Stimulated activated naive CD8-positive, alpha-beta T cell treated with anti-CD3 and anti-CD28 coated beads, Interleukin-15, Interleukin-2, amounts not matched to agents 100 ng/mL and 50 ng/mL, for 24 hours (primary cell): ENCODE data around the gene AKAP6.

Source experiments
- H3K27ac Mint-ChIP-seq: one replicate; pipeline ENCODE4 v1.8.0; 2021; ENCODE audit warnings: mild to moderate bottlenecking, mixed read lengths
- H3K27me3 Mint-ChIP-seq: one replicate; pipeline ENCODE4 v1.8.0; 2021; ENCODE audit warnings: mixed read lengths
- H3K36me3 Mint-ChIP-seq: one replicate; pipeline ENCODE4 v1.8.0; 2021; ENCODE audit warnings: low read depth, mixed read lengths
- H3K4me1 Mint-ChIP-seq: one replicate; pipeline ENCODE4 v1.8.0; 2021; ENCODE audit warnings: low read depth, mixed read lengths
- H3K4me3 Mint-ChIP-seq: one replicate; pipeline ENCODE4 v1.8.0; 2021; ENCODE audit warnings: mild to moderate bottlenecking, mixed read lengths
- H3K9me3 Mint-ChIP-seq: one replicate; pipeline ENCODE4 v1.8.0; 2021; ENCODE audit warnings: mixed read lengths

AKAP6 gene

DNA sequence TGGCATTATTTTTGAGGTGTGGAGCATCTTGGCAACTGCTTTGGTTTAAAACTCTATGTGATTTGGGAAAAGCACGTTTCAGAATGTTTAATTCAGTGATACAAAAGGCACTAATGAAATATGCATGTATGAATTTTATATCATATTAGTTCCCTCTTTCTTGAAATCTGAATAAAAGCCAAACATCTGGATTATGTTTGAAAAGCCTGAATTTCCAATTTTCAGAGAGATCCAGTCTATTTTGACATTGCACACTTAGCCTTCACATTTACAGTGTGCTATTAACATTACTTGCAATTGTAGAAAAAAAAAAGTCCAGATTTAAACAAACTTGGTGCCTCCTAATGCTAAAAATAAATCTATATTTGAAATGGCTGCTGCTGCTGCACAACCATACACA lies 390.5 kb downstream of the AKAP6 start:
- Mint-ChIP-seq H3K4me3 (no peak overlapping the region), H3K36me3 (no peaks in the 10 kb centered on the region), H3K4me1 (no peaks in the 10 kb centered on the region), H3K27me3 (peaks cover 3% of the 10 kb centered on the region), H3K27ac (no peak overlapping the region), H3K9me3 (no peaks in the 10 kb centered on the region)

DNA sequence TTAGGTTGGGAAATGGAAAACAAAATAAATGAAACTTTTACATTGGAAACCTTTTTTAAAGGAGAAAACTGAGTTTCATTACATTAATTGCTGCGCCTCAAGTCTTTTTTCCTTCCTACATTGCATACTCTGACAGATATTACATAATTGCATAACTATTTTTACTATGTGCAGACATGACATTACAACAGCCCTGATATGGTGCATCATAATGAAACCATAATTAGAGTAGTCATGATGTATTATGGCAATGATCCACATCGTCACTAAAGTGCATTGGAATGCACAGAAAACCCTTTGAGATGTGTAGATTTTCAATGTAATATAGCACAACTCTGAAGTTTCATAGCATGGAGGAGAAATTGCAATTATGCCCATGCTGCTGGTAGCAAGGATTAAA lies 391.8 kb downstream of the AKAP6 start:
- Mint-ChIP-seq H3K4me1 (no peaks in the 10 kb centered on the region), H3K4me3 (no peak overlapping the region), H3K27ac (no peak overlapping the region), H3K9me3 (no peaks in the 10 kb centered on the region), H3K27me3 (peaks cover 3% of the 10 kb centered on the region), H3K36me3 (no peaks in the 10 kb centered on the region)

DNA sequence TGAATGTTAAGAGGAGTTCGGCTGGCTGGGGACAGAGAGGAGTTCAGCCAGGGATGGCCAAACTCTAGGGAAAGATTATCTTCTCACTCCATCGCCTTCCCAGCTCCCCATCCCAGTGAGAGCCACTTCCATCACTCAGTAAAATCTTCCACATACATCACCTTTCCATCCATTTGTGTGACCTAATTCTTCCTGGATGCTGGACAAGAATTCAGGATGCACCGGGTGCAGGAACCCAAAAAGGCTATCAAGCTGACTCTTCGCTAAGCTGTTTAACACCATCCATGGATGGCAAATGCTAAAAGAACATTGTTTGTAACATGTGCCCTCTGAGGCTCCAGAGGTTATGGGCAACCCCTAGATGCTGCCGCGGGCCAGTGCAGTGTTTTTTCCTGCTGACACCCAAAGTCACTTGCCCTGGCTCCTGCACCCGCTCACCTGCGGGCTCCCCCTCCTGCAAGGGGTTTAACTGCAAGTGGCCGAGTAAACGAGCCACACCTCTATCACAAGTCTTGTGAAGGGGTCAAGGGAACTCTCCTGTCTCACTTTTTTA lies 393.6 kb downstream of the AKAP6 start:
- H3K36me3 Mint-ChIP-seq, result no peaks in the 10 kb centered on the region
- no peak overlapping the region for H3K27ac Mint-ChIP-seq
- H3K27me3 Mint-ChIP-seq, result peaks cover 3% of the 10 kb centered on the region
- H3K4me1 Mint-ChIP-seq, result no peaks in the 10 kb centered on the region
- no peak overlapping the region for H3K4me3 Mint-ChIP-seq
- H3K9me3 Mint-ChIP-seq, result no peaks in the 10 kb centered on the region

DNA sequence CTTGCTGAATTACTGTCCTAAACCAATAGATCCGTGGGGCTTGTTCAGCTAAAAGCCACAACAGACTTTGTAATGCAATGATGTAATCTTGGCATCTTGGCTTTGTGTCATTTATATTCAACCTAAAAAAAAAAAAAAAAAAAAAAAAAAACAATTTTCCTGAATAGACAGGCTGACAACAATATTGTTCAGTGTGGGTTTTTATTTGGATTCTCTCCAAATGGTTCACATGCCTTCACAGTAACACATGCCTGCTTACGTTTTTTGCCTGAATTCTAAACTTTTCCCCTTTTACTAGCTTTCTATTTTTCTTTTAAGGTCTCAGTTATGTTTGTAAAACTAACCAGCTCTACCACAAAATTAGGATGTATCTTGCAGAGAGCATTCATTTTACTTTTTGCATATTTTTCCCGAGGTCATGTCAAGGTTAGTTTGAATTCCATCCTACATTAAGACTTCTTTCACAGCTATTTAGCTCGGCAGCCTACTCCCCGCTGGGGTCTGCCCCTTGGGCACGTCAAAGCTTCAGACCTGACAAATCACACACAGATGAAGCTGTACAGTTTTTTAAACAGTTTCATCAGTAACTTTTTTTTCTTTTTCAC lies 395.9 kb downstream of the AKAP6 start:
- Mint-ChIP-seq H3K4me3 (no peak overlapping the region), H3K4me1 (no peaks in the 10 kb centered on the region), H3K27me3 (peaks cover 3% of the 10 kb centered on the region), H3K36me3 (no peaks in the 10 kb centered on the region), H3K27ac (no peak overlapping the region), H3K9me3 (no peaks in the 10 kb centered on the region)

DNA sequence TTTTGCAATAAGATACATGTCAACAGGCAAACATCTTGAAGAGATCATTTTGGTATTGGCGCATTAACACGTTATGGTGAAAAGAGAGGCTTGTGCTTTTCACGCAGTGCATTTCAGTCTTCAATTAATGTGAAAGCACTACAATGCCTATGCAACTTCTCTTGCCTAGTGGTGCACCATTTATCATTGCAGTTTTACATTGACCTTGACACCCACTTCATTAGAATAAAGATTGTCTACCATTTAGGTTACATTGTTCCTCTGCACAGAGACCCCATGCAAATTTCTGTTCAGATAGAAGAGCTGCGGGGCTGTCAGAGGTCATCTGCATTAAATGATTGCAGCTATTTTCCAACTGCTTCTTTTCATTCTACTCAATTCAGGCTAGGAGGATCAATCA lies 397.4 kb downstream of the AKAP6 start:
- no peaks in the 10 kb centered on the region for H3K4me1 Mint-ChIP-seq
- H3K27ac Mint-ChIP-seq, result no peak overlapping the region
- H3K9me3 Mint-ChIP-seq, result no peaks in the 10 kb centered on the region
- no peaks in the 10 kb centered on the region for H3K36me3 Mint-ChIP-seq
- peaks cover 3% of the 10 kb centered on the region for H3K27me3 Mint-ChIP-seq
- no peak overlapping the region for H3K4me3 Mint-ChIP-seq

DNA sequence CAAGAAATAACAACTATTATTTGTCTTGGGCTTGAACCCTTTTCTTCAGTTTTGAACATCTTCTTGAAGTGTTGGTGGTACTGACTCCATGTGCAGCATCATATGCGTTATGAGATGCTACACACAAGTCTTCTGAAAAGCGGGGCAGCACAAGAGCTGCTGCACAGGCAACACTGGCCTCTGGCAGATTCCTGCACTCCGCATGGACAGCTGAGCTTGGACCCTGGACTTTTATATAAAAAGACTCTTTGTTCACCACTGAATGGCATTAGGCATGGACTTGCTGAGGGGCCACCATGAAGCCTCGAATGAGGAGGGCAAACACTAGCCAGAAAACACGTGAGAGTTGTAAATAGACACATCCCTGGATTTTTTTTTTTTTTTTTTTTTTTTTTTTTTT lies 398.7 kb downstream of the AKAP6 start:
- H3K4me1 Mint-ChIP-seq, result no peaks in the 10 kb centered on the region
- no peak overlapping the region for H3K4me3 Mint-ChIP-seq
- H3K36me3 Mint-ChIP-seq, result no peaks in the 10 kb centered on the region
- peaks cover 3% of the 10 kb centered on the region for H3K27me3 Mint-ChIP-seq
- H3K27ac Mint-ChIP-seq, result no peak overlapping the region
- H3K9me3 Mint-ChIP-seq, result no peaks in the 10 kb centered on the region

DNA sequence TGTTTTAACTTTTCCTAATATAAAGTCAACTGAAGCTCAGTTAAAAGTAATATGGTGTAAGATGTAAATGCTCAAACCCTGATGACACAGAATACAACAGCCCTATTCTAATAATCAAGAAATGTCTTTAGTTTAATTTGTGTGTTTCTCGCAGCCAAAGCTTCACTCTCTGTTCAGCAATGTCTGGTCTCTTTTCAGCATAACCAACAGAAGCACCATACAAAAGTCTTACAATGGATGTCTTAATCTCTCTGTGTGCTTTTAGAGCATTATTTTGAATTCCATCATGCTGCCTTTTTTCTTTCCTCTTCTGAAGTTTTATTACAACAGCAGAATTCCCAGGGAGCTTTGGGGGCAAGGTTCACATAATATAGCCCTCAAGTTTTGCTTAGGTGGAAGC lies 399.4 kb downstream of the AKAP6 start:
- no peaks in the 10 kb centered on the region for H3K9me3 Mint-ChIP-seq
- no peaks in the 10 kb centered on the region for H3K4me1 Mint-ChIP-seq
- no peak overlapping the region for H3K27ac Mint-ChIP-seq
- no peaks in the 10 kb centered on the region for H3K36me3 Mint-ChIP-seq
- H3K4me3 Mint-ChIP-seq, result no peak overlapping the region
- H3K27me3 Mint-ChIP-seq, result peaks cover 3% of the 10 kb centered on the region

DNA sequence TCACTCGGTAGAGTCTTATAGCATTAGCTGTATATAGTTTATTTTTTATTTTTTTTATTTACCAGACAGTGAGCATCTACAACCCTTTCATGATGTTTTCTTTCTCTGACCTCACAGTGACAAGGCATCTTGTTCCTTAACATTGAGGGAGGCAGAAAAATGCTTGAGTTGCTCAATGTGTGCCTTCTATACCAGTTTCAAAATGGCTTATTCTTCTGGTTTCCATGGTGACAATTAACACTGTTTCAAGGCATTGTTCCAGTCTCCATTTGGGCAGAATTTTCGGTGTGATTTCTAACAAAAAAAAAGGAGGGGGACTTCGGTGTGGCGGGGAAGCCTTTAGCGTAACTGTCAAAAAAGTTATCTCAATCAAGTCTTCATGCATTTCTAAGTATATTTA lies 399.9 kb downstream of the AKAP6 start:
- Mint-ChIP-seq H3K4me3 (no peak overlapping the region), H3K4me1 (no peaks in the 10 kb centered on the region), H3K9me3 (no peaks in the 10 kb centered on the region), H3K27ac (no peak overlapping the region), H3K36me3 (no peaks in the 10 kb centered on the region), H3K27me3 (peaks cover 3% of the 10 kb centered on the region)

DNA sequence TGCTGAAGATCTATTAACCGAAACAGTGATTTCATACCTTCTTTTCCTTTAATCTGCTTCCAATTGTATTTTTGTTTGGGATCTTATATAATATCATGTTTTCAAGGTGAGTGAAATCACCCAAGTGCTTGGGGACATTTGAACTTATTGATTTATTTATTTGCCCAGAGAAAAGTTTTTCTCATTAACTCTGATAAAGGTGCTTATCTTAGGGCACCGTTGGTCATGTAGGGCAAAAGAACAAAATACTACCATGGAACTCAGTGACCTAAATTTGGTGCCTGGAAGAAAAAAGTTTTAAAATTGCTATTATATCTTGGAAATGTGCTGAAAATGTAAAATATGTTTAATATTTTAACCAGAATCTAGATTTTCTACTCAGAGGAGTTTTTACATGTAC lies 402.2 kb downstream of the AKAP6 start:
- H3K9me3 Mint-ChIP-seq, result no peaks in the 10 kb centered on the region
- H3K27ac Mint-ChIP-seq, result no peak overlapping the region
- H3K4me1 Mint-ChIP-seq, result no peaks in the 10 kb centered on the region
- no peaks in the 10 kb centered on the region for H3K27me3 Mint-ChIP-seq
- H3K4me3 Mint-ChIP-seq, result no peak overlapping the region
- H3K36me3 Mint-ChIP-seq, result no peaks in the 10 kb centered on the region

DNA sequence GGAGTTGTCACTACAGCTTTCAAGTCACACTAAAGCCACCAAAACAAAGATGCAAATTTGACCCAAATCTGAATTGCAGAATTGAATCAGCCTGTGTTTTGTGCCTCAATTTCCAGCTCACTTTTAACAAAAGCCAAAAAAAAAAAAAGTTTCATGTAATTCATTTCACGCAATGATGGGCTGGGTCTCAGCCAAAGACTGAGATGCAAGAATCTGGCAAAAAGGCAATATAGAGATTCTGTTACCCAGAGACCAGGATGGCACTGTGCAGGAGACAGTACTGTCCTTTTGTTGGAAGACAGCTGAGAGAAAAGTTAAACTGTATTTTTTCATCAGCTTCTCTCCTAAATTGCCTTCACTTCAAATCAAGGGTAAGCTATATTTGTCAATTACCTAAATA lies 403.9 kb downstream of the AKAP6 start:
- no peak overlapping the region for H3K27ac Mint-ChIP-seq
- no peaks in the 10 kb centered on the region for H3K4me1 Mint-ChIP-seq
- H3K4me3 Mint-ChIP-seq, result no peak overlapping the region
- H3K27me3 Mint-ChIP-seq, result no peaks in the 10 kb centered on the region
- H3K36me3 Mint-ChIP-seq, result no peaks in the 10 kb centered on the region
- no peaks in the 10 kb centered on the region for H3K9me3 Mint-ChIP-seq

DNA sequence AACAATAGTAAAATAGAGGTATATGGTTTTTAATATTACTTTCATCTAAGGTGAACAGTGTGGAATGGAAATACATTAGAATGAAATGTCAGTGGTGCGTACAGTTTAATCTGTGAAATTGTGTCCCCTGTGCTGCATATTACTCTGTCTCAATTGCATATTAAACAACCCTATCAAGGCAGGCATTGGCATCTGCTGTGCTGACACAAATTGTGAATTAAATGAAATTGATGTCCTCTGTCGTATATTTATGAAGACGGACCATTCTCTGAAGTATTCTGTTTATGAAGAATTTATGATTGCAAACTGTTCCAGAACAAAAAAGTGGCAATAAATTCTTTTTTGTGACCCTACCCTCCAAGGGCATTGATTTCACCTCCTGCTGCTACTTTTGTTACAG lies 405.2 kb downstream of the AKAP6 start:
- Mint-ChIP-seq H3K27ac (no peak overlapping the region), H3K36me3 (no peaks in the 10 kb centered on the region), H3K27me3 (no peaks in the 10 kb centered on the region), H3K4me3 (no peak overlapping the region), H3K9me3 (no peaks in the 10 kb centered on the region), H3K4me1 (no peaks in the 10 kb centered on the region)

DNA sequence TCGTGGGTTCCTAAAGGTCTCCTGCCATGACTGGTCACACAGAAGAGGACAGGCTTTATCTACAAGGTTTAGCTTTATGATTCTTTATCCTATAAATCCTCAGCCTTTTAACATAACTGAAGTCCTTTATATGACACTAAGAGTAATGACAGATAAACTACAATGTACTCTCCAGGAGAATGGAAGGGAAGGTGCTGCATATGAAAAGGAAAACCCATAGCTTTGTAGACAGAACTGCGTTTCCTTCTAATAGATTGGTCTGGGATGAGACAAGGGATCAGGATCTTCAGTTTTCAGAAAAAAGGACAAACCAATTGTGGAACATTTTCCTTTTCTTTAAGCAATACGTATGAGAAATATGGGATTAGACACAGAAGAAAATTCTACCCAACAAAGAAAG lies 408.5 kb downstream of the AKAP6 start:
- Mint-ChIP-seq H3K36me3 (no peaks in the 10 kb centered on the region), H3K27ac (no peak overlapping the region), H3K4me3 (no peak overlapping the region), H3K27me3 (no peaks in the 10 kb centered on the region), H3K4me1 (no peaks in the 10 kb centered on the region), H3K9me3 (no peaks in the 10 kb centered on the region)

DNA sequence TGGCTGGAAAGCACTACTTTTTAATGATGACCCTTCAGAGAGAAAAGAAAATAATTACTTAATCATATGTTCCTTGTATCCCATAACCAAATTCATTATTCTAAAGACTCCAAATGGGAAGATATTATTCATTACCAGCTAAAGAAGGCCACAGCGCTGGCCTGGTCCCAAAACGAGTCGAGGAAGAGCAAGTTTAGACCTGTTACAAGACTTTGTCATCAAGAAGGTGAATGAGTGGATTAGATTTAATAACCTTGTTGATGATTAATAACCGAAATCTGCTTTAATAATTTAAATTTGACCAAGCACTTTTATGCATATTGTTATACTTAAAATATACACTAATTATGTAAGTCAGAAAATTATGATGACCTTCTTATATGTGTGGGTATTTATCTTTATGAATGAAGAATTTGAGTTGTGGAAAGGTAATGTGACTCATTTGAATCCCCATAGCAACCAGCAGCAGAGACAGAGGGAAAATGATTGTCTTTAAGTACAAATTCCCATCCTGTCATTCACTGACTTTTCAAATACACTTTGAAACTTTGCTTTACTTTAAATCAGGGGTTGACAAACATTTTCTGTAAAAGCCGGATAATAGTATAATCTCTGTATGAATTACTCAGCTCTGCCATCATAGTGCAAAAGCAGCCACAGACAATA lies 409.2 kb downstream of the AKAP6 start:
- H3K27me3 Mint-ChIP-seq, result no peaks in the 10 kb centered on the region
- no peaks in the 10 kb centered on the region for H3K36me3 Mint-ChIP-seq
- H3K4me1 Mint-ChIP-seq, result no peaks in the 10 kb centered on the region
- H3K27ac Mint-ChIP-seq, result no peak overlapping the region
- H3K9me3 Mint-ChIP-seq, result no peaks in the 10 kb centered on the region
- H3K4me3 Mint-ChIP-seq, result no peak overlapping the region

DNA sequence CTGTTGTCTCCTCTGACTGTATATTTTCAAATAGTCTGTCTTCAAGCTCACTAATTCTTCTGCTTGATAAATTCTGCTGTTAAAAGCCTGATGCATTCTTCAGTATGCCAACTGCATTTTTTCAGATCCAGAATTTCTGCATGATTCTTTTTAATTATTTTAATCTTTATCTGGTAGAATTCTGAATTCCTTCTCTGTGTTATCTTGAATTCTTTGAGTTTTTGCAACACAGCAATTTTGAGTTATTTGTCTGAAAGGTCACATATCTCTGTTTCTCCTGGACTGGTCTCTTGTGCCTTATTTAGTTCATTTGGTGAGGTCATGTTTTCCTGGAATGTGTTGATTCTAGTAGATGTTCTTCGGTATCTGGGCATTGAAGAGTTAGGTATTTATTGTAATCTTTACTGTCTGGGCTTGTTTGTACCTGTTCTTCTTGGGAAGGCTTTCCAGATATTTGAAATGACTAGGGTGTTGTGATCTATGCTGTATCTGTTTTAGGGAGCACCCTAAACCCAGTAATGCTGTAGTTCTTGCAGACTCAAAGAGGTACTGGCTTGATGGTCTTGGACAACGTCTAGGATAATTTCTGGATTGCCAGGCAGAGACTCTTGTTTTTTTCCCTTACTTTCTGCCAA lies 415.8 kb downstream of the AKAP6 start:
- Mint-ChIP-seq H3K27me3 (no peaks in the 10 kb centered on the region), H3K9me3 (peaks cover 6% of the 10 kb centered on the region), H3K36me3 (no peaks in the 10 kb centered on the region), H3K4me3 (no peak overlapping the region), H3K27ac (no peak overlapping the region), H3K4me1 (no peaks in the 10 kb centered on the region)

DNA sequence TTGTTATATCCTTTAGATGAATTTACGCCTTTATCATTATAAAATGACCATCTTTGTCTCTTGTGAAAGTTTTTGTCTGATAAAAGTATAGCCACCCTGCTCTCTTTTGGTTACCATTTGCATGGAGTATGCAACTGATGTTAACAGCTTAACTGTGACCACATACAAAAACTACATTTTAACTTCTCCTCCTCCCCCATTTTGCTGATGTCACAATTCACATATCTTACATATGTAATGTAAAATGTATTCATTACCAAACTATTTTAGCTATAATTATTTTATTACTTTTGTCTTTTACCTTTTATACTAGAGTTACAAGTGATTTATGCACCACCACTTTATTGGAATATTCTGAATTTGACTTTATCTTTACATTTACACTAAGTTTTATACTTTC lies 425.1 kb downstream of the AKAP6 start:
- Mint-ChIP-seq H3K4me1 (no peaks in the 10 kb centered on the region), H3K27ac (no peak overlapping the region), H3K27me3 (no peaks in the 10 kb centered on the region), H3K4me3 (no peak overlapping the region), H3K9me3 (peaks cover 19% of the 10 kb centered on the region), H3K36me3 (peaks cover 7% of the 10 kb centered on the region)
